ENCODE results near the gene SEMA4A.
A peak's percentile ranks its signal among the peaks of the same experiment; 100 is the strongest.
"Not testable (repeated sequence)": the region's sequence is repeated elsewhere in the genome, so short reads cannot be mapped to it uniquely, and the experiment has no call there.

SEMA4A gene

DNA sequence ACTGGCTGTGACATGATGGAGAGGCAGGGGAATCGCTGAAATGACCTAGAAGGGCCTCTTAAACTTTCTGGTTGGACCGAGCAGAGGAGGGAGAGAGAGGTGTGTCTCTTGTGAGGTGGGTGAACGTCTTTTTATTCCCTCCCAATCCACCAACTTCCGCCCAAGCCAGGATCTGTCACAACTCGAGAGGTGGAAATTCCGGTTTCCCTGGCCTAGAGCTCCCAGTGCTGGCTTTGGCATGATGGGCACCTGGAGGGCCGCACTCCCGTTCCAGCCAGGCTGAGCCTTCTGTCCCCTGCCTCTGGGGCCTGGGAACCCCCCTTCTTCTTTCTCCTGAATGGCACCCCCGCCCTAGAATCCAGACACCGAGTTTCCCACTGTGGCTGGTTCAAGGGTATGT lies at the start of gene SEMA4A:
Gene SEMA4A, plus strand, starts transcription at position 224 of the 400 bp plus-strand sequence. CDS start 994 bp downstream, outside the sequence.
- DNase-seq (ENCODE audit: low spot score), result no peak

DNA sequence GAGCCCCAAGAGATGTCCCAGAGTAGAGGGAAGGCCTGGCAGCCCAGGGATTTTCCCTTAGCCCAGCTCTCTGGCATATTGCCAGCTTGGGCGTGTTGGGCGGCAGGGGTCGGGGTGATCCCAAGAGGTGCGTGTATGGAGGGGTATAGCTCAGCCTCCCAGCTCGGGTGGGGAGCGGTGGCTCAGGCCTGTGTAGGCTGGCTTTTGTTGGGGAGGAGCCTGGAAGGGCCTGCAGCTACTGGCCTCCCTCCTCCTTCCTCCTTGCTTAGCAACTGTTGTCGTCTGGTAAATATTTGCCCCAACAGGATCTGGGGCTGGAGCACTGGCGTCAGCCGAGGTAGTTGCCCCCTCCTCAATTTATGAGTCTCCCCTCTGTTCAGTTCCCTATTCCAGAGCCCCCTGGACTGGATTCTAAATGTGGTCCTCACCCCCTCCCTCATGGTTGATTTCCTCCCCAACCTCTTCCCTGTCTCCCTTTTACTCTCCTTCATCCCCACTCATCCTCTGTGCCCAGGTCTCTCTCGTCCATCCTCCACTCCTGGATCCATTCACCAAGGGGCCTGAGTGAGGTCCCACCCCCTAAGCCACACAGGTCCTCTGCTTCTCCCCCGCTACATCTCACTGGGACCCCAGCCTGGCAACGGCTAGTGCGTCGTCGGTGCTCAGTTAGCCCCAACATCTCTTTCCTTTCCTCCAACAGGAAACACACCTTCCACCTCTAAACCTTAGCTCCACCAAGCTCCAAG lies 49.1 kb upstream of the SEMA4A start:
- DNase-seq (ENCODE audit: low spot score), result peak; percentile 85

DNA sequence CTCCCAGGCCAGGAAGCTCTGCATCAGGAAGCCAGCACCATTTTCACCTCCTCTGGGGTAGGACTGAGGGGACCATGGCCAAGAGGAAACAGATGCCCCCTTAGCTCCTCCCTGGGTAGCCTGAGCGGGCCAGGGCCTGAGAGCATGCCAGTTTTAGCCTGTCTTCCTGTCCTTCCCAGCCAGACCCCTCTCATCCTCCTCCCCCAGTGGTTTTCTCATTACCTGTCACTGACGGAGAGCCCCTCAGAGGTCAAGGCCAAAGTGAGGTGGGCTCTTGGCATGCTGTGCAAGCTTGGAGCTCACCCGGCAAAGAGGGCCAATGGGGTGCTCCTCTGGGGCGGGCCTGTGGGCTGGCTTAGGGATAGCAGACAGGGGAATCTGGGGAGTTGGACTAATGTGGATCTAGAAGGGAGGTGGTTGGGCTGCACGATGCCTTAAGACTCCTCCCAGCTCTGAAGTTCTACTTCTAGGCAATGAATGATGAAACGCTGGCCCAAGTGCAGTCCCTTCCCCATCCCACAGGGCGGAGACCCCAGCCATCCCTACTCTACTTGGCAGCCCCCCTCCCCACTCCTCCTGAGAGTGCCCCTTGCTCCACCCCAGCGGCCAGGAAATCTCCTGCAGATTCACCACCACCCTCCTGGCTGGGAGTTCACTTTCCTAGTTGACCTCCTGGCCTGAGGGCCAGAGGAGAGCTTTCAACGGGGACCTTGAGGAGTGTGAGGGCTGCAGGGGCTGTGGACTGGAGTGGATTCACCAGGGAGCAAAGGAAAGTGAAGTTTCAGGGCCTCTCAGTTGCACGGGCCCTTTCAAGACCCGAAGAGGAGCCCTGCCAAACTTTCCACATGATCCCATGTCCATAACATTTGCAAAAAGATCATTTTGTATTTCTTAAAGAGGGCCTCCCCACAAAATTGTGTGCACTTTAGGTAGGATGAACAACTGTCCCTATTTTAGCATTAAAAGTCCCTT lies 48.2 kb upstream of the SEMA4A start:
- DNase-seq (ENCODE audit: low spot score), result no peak

DNA sequence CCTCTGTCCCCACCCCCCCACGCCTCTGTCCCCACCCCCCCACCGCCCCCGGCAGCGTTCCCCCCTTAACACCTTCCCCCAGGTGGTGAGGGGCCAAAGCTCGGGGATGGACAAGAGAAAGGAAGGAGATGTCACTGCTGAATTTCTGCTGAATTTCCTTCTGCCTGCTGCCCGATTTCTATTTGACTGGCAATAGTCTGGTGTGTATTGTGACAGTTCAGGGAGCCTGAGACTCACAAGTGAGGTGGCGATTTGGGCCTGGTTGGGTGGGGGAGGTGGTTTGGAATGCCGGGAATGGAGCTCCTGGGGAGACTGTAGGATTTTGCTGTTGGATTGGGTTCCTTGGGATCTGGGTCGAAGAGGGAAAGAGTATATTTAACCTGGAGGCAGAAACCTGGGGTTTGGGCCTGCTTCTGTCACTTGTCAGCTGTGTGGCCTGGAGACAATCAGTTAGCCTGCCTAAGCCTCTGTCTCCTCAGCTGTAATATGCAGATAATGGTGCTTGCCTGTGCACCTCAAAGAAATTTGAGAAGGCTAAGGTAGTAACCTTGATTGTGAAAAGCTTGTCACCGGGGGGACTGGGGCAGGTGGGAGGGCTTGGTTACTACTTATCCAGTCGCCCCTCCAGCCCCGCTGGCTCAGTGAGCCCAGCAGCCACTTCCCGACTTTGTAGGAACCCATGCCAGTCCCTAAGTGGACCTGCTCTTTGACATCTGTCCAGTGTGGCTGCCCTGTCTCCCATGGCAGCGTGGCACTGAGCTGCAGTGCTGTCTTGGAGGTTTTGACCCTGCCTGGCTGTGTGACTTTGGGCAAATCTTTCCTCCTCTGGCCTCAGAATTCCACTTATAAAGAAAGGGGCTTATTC lies 46.5 kb upstream of the SEMA4A start:
- DNase-seq (ENCODE audit: low spot score), result no peak

DNA sequence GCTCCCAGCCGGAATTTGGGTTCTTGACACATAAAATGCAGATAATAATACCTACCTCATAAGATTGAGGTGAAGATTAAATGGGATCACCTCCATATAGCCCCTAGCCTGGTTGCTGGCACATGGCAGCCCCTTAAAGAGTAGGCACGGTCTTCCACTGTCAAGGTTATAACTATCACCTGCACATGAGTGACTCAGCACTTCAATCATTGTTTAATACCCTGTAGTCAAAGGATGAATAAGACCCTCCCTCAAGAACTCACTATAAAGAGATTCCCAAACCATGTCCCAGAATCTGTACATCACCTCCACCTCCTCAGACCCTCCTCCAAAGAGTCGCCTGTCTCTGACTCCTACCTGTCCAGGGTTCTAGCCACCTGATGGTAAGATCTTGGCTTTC lies 45.3 kb upstream of the SEMA4A start:
- DNase-seq (ENCODE audit: low spot score), result no peak

DNA sequence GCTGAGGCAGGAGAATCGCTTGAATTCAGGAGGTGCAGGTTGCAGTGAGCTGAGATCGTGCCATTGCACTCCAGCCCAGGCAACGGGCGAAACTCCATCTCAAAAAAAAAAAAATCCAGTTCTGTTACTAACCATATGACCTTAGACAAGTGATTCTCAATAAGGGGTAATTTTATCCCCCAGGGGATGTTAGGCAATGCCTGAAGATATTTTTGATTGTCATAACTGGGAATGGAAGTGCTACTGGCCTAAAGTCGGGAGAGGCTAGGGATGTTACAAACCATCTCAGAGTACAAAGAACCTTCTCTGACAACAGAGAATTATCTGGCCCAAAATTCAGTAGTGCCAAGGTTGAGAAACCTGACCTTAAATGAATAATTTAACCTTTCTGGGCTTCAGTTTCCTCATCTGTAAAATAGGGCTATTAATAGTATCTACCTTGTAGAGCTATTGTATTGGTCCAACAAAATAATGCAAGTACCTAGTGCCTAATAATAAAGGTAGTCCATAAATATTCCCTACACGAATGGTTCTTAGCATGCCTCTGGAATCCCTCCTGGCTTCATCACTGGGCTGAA lies 44.6 kb upstream of the SEMA4A start:
- DNase-seq (ENCODE audit: low spot score), result no peak

DNA sequence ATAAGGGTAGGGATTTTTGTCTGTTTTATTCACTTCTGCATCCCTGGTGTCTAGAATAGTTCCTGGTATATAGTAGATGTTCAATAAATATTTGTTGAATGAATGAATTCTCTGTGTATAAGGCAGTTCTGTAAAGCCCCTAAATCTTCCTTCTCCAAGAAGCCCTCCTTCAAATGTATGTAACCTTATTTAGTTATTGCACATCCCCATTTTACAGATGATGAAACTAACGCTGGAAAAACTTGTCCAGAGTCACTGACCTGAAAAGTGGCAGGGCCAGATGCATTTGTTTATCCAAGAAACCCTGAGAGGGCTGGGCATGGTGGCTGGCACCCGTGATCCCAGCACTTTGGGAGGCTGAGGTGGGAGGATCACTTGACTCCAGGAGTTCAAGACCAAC lies 43.1 kb upstream of the SEMA4A start:
- DNase-seq (ENCODE audit: low spot score), result no peak

DNA sequence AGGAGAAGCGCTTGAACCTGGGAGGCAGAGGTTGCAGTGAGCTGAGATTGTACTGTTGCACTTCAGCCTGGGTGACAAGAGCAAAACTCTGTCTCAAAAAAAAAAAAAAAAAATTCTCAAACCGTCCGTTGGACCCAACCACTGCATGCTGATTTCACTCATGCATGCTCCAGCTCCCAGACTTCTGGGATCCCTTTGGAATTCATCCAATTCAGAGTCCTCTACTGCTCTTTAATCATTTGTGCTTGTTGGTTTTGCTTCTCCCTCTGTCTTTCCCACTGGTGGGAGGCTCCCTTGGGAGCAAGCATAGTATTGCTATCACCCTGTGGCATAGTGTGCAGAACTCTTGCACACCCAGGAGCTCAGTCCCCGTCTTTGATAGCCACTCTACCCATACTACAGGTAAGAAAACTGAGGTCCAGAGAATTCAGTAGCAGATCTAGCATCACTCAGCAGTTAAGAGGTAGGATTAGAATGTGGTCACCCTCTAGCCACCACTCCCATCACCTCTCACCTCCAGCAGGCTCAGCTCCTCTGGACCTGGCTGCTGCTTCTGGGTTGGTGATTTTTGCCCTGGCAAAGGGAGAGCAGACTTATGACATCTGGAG lies 41.9 kb upstream of the SEMA4A start:
- no peak for DNase-seq (ENCODE audit: low spot score)

DNA sequence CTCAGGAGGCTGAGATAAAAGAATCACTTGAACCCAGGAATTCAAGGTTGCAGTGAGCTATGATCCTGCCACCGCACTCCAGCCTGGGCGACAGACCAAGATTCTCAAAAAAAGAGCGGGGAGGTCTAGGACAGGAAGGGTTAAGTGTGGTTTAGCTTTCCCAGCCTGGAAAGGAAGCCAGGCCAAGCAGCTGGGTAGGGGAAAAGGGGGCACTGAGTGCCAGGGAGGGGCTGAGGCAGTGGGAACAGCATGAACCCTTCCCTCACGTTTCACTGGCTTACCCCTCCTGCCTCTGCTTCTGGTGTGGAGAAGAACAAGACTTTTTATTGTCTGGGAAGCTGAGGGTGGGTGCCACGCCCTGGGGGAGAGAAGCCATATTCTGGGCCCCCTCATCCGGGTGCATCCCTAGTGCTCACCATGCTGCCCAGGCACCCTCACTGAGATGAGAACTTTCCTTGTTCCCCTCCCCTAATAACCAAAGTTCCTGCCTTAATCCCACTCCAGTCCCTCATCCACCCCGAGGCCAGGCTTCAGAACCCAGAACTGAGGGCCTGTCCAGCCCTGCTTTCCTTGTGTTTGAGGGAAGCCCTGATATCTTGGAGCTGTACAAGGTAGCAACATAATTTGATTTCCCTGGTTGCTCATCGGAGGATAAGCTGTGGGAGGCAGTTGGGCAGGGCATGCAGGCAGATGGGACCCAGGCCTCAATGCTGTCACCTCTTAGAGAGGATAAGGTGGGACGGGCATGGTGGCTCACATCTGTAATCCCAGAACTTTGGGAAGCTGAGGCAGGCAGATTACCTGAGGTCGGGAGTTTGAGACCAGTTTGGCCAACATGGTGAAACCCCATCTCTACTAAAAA lies 40.9 kb upstream of the SEMA4A start:
- DNase-seq (ENCODE audit: low spot score), result no peak

DNA sequence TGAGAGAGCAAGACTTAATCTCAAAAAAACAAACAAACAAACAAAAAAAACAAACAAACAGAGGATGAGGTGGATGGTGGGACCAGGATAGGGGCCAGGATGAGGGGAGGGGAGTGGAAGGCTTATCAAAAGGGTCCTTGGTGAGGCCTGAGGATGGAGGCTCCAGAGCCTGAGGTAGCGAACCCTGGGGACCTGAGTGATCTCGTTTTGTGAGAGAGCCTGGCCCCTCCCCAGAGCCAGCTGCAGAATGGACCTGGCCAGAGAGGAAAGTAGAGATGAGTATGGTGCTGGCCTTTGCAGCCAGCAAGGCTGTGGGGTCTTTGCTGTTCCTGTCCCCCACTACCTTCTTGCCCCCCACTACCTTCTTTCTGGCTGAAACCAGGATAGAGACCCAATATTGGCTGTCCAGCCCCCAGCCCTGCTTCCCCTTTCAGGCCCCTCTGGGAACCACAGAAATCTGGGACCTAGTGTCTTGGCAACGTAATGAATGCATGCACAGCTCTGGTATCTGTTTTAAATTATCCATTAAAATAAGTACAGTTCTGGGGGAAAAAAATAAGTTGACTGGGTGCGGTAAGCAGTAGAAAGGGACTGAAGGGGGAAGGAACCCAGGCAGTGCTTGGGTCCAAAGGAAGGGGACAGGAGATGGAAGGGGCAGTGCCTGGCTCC lies 40.0 kb upstream of the SEMA4A start:
- DNase-seq (ENCODE audit: low spot score), result no peak

DNA sequence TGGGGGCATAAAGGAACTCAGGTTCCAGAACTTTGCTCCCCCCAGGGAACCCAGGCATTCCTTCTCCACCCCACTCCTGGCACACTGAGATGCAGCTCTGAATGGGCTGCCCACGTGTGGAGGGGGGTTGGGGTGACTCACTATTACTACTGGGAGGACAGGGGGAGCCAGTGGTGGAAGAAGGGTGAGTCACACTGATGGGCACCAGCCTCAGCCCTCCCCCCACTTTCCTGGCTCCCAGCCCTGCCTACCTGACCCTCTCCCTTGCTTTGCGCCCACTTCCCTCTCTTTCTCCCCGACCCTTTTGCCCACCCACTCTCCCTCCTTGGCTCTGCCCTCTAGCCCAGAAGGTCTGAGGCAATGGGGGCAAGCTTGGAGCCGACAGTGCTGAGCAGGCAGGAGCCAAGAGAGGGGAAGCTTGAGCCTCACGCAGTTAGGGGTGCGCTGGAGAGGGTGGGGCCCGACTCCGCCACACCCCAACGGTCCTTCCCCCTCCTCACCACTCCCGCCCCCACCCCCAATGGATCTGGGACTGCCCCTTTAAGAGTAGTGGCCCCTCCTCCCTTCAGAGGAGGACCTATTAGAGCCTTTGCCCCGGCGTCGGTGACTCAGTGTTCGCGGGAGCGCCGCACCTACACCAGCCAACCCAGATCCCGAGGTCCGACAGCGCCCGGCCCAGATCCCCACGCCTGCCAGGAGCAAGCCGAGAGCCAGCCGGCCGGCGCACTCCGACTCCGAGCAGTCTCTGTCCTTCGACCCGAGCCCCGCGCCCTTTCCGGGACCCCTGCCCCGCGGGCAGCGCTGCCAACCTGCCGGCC lies 39.1 kb upstream of the SEMA4A start, which contains the start of gene LMNA:
Gene LMNA, plus strand, starts transcription at position 611 of the 818 bp plus-strand sequence. CDS start 208 bp downstream, outside the sequence.
- peak; percentile 94 for DNase-seq (ENCODE audit: low spot score)

DNA sequence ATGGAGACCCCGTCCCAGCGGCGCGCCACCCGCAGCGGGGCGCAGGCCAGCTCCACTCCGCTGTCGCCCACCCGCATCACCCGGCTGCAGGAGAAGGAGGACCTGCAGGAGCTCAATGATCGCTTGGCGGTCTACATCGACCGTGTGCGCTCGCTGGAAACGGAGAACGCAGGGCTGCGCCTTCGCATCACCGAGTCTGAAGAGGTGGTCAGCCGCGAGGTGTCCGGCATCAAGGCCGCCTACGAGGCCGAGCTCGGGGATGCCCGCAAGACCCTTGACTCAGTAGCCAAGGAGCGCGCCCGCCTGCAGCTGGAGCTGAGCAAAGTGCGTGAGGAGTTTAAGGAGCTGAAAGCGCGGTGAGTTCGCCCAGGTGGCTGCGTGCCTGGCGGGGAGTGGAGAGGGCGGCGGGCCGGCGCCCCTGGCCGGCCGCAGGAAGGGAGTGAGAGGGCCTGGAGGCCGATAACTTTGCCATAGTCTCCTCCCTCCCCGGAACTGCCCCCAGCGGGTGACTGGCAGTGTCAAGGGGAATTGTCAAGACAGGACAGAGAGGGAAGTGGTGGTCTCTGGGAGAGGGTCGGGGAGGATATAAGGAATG lies 38.4 kb upstream of the SEMA4A start:
- no peak for DNase-seq (ENCODE audit: low spot score)

DNA sequence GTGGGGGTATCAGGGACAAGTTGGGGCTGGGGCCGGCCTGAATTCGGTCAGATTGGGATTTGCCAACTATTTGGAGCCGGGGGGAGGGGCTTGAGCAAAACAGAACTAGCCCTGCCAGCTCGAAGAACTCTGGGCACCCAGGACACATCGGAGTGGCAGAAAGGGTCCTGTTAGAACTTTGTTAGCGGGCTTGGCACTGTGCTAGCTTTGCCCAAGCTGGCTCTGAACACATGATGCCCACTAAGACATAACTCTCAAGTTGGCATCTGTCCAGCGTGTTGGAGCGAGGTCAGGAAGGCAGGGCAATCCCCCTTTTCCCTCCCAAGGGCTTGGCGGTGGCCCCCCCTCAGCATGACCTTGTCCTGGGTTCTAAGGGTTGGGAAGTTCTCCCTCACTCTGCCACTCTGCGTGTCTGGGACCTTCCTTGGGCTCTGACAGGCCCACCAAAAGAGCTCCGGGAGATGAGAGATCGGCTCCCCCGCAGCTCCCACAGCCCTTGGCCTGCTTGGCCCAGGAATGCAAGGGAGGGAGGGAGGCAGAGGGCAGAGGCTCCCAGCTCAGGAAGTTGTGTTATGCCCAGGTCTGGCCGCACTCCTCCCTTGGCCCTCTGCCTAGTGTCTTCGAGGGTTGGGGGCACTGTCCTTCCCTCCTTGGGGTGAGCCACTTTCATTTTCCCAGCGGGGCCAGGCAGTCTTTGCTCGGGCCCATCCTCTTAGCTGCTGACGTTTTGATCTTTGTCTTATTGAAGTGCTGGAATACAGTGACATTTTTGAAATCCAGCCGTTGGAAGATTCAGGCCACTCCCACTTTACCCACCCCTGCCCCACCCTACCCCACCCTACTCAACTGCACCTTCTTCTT lies 37.6 kb upstream of the SEMA4A start:
- no peak for DNase-seq (ENCODE audit: low spot score)

DNA sequence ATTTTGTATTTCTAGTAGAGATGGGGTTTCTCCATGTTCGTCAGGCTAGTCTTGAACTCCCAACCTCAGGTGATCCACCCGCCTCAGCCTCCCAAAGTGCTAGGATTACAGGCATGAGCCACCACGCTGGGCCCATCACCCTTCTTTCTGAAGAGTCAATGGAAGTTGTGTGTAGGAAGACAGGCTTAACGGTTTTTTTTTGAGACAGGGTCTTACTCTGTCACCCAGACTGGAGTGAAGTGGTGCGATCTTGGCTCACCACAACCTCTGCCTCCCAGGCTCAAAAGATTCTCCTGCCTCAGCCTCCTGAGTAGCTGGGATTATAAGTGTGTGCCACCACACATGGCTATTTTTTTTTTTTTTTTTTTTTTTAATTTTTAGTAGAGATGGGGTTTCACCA lies 36.7 kb upstream of the SEMA4A start:
- not testable (repeated sequence) for DNase-seq (ENCODE audit: low spot score)

DNA sequence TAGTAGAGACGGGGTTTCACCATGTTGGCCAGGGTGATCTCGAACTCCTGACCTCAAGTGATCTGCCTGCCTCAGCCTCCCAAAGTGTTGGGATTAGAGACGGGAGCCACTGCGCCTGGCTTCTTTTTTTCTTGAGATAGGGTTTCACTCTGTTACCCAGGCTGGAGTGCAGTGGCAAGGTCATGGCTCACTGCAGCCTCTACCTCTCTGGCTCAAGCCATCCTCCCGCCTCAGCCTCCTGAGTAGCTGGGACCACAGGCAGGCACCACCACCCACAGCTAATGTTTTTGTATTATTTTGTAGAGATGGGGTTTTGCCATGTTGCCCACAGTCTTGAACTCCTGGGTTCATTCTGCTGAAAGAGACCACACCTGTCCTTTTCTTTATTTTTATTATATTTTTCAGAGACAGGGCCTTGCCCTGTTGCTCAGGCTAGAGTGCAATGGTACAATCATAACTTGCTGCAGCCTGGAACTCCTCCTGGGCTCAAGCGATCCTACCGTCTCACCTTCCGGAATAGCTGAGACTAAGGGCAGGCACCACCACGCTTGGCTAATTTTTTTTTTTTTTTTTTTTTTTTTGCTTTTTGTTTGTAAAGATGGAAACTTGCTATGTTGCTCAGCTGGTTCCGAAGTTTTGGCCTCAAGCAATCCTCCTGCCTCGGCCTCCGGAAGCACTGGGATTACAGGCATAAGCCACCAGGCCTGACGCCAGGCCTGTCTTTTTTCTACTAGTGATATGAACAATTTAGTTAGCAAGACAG lies 35.8 kb upstream of the SEMA4A start:
- no peak for DNase-seq (ENCODE audit: low spot score)

DNA sequence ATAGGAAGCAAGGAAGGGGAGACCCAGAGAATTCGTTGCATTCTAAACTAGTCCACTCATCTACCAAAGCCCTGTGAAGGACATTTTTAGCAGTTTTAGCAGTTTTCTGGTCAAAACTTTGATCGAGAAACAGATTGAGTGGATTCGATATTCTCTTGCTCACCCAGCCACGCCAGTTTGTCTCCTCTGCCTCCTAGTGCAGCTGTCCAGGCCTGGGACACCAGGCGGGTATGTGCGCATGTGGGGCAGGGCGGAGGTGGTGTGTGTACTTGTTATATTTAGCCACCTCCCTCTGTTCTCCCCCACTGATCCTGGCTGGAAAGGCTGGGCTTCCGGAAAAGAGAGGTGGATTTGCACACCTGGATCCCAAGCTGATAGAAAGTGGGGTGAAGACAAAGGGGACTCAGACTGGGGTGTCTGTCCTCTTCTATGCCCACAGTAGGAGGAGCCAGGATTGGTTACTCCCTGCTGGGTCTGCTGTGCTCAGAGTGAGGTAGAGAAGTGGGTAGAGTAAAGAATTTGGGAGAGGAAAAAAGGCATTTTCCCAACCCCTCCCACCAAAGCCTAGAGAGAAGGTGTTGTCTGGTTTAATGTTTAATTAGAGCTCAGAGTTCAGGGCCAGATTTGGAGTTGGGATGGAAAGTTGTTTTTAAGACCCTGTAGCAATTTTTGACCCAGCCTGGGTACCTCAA lies 35.1 kb upstream of the SEMA4A start:
- no peak for DNase-seq (ENCODE audit: low spot score)
